ENCODE results near the gene PODXL2. TPM values are rescaled to one million over a fixed set of nuclear protein-coding genes. Genes with fewer than 3 reads are reported as not detected.

PODXL2 gene
- total RNA-seq, 1 donor from 2014 or later, result 10.7 TPM

DNA sequence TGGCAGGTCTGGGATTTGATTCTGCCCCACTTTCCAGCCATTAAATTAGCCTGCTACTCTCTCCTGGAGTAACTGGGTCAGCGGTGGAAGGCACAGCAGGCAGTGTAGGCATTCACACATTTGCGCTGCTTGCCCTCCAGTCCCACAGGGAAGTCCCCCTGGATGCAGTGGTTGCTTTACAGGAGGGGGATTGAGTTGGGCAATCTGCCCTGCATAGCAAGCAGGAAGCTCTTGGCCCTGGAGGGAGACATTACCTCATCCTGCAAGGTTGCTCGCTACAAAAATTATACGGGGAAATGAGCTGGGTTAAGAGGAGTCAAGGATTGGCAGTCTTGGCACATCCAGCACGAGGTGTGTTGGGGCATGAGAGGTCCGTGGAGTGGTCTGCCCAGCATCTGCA is 16.0 kb upstream of the PODXL2 start:
- TF ChIP-seq, protein P1, sequence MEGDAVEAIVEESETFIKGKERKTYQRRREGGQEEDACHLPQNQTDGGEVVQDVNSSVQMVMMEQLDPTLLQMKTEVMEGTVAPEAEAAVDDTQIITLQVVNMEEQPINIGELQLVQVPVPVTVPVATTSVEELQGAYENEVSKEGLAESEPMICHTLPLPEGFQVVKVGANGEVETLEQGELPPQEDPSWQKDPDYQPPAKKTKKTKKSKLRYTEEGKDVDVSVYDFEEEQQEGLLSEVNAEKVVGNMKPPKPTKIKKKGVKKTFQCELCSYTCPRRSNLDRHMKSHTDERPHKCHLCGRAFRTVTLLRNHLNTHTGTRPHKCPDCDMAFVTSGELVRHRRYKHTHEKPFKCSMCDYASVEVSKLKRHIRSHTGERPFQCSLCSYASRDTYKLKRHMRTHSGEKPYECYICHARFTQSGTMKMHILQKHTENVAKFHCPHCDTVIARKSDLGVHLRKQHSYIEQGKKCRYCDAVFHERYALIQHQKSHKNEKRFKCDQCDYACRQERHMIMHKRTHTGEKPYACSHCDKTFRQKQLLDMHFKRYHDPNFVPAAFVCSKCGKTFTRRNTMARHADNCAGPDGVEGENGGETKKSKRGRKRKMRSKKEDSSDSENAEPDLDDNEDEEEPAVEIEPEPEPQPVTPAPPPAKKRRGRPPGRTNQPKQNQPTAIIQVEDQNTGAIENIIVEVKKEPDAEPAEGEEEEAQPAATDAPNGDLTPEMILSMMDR (IDR thresholded peaks at IDR 0.05), result no peak
- DNase-seq (ENCODE audit: low spot score), result peak; percentile 21
- H3K27me3 Mint-ChIP-seq (ENCODE audit: low read depth), result no peaks in the 10 kb centered on the region
- peaks cover 26% of the 10 kb centered on the region for H3K36me3 Mint-ChIP-seq (ENCODE audit: low read depth)
- H3K9me3 Mint-ChIP-seq (ENCODE audit: low read depth), result no peaks in the 10 kb centered on the region
- H3K27ac Mint-ChIP-seq (ENCODE audit: unreplicated experiment), result peak overlapping the region; percentile 76
- peaks cover 27% of the 10 kb centered on the region for H3K4me1 Mint-ChIP-seq (ENCODE audit: low read depth)
- H3K4me3 Mint-ChIP-seq (ENCODE audit: unreplicated experiment), result no peak overlapping the region

DNA sequence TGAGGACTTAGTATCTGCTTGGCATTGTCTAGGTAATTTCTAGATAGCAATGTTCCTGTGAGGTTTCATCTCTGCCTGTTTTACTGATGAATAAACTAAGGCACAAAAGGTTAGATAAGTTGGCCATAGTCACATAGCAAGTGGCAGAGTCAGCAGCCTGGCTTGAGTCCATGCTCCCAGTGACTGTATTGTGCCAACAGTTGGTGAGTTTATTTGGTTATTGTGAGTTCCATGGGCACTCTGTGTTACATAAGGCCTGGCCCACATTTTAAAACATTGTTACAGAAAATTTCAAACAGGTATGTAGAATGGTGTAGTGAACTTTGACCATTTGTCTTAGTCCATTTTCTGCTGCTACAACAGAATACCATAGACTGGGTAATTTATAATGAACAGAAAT is 15.6 kb upstream of the PODXL2 start:
- Mint-ChIP-seq H3K36me3 (ENCODE audit: low read depth) (peaks cover 25% of the 10 kb centered on the region), H3K27me3 (ENCODE audit: low read depth) (no peaks in the 10 kb centered on the region), H3K9me3 (ENCODE audit: low read depth) (no peaks in the 10 kb centered on the region), H3K4me1 (ENCODE audit: low read depth) (peaks cover 27% of the 10 kb centered on the region), H3K4me3 (ENCODE audit: unreplicated experiment) (no peak overlapping the region), H3K27ac (ENCODE audit: unreplicated experiment) (peak overlapping the region; percentile 76)
- TF ChIP-seq, protein P1 (IDR thresholded peaks at IDR 0.05), result no peak
- no peak for DNase-seq (ENCODE audit: low spot score)

DNA sequence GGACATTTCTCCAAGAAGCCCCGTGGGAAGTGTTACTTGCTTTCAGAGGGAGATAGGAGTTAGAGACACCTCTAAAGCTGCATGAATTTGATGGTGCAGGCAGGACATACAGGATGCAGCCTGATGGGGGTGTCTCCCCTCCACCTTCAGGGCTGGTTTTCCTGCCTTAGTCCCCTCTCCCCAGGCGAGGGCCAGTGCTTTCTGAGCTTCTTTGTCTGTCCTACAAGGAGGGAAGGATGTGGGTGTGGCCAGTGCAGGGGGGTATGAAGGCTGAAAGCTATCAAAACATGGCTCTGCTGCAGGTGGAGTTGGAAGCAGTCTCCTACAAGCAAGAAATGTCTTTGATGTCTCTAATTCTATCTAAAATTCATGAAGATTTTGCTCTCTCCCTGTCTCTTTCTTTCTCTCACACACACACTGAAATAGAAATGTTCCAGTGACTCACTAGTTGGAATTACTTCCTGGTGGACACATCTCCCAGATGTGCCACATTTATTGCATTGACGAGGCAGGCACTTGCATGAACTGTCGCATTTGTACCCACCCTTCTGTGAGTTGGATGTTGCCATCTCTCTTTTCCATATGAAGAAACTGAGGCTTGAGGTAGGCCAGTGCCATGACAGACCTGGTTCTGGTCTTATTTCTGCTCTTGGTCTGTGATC is 13.9 kb upstream of the PODXL2 start:
- Mint-ChIP-seq H3K36me3 (ENCODE audit: low read depth) (peaks cover 25% of the 10 kb centered on the region), H3K27ac (ENCODE audit: unreplicated experiment) (no peak overlapping the region), H3K9me3 (ENCODE audit: low read depth) (no peaks in the 10 kb centered on the region)

DNA sequence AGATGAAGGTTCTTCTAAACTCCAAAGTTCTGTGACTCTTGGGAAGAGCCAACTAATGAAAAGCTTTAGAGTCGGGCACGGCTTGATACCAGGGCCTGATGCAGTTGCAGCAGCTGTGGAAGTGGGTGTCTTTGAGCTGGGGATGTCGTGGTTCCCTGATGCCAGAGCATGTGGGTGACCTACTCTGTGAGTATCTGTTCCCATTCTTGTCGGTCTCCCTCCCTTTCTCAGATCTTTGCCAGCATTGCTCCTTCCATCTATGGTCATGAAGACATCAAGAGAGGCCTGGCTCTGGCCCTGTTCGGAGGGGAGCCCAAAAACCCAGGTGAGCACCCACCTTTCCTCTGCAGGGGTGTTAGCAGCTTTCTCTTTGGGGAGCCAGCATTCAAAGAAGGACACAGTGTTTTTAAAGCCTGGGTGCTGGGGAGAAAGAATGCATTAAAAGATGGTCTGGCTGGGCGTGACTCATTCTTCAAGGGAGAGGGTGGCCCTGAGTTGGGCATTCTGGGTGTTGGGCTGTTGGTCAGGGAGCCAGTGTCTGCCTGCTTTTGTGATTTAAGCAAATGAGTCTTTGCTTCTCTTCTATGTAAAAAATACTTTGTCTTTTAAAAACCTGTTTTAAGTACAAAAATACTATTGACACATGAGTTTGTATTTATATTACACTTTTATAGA is 13.2 kb upstream of the PODXL2 start:
- TF ChIP-seq, protein P1 (IDR thresholded peaks at IDR 0.05), result no peak
- Mint-ChIP-seq H3K27me3 (ENCODE audit: low read depth) (no peaks in the 10 kb centered on the region), H3K27ac (ENCODE audit: unreplicated experiment) (no peak overlapping the region), H3K4me1 (ENCODE audit: low read depth) (peaks cover 27% of the 10 kb centered on the region), H3K9me3 (ENCODE audit: low read depth) (no peaks in the 10 kb centered on the region), H3K4me3 (ENCODE audit: unreplicated experiment) (no peak overlapping the region), H3K36me3 (ENCODE audit: low read depth) (peaks cover 27% of the 10 kb centered on the region)
- no peak for DNase-seq (ENCODE audit: low spot score)

More for the DNA sequence above, 13.9 kb upstream of the PODXL2 start:
- TF ChIP-seq, protein P1 (IDR thresholded peaks at IDR 0.05), result no peak
- H3K4me1 Mint-ChIP-seq (ENCODE audit: low read depth), result peaks cover 27% of the 10 kb centered on the region
- no peak overlapping the region for H3K4me3 Mint-ChIP-seq (ENCODE audit: unreplicated experiment)
- DNase-seq (ENCODE audit: low spot score), result no peak
- no peaks in the 10 kb centered on the region for H3K27me3 Mint-ChIP-seq (ENCODE audit: low read depth)

DNA sequence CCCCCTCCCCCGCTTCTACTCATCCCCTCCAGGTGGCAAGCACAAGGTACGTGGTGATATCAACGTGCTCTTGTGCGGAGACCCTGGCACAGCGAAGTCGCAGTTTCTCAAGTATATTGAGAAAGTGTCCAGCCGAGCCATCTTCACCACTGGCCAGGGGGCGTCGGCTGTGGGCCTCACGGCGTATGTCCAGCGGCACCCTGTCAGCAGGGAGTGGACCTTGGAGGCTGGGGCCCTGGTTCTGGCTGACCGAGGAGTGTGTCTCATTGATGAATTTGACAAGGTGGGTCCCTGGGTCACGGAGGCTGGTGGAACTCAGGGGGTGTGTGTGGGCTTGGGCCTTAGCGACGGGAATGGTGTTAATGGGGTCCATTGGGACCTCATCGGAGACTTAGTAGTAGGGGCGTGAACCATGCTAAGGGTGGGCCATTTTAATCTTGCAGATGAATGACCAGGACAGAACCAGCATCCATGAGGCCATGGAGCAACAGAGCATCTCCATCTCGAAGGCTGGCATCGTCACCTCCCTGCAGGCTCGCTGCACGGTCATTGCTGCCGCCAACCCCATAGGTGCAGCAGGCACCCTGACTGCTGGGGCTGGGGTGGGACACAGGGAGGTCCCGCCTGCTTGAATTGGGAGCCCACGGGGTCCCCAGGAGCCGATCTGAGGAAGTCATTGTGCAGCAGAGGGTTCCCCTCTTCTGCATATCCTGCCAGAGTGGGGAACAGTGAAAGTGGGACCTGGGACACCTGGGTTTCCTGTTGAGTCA is 12.0 kb upstream of the PODXL2 start:
- H3K4me3 Mint-ChIP-seq (ENCODE audit: unreplicated experiment), result no peak overlapping the region
- no peaks in the 10 kb centered on the region for H3K27me3 Mint-ChIP-seq (ENCODE audit: low read depth)
- peaks cover 26% of the 10 kb centered on the region for H3K4me1 Mint-ChIP-seq (ENCODE audit: low read depth)
- no peaks in the 10 kb centered on the region for H3K9me3 Mint-ChIP-seq (ENCODE audit: low read depth)
- no peak for DNase-seq (ENCODE audit: low spot score)
- H3K36me3 Mint-ChIP-seq (ENCODE audit: low read depth), result peaks cover 34% of the 10 kb centered on the region
- TF ChIP-seq, protein P1 (IDR thresholded peaks at IDR 0.05), result no peak
- H3K27ac Mint-ChIP-seq (ENCODE audit: unreplicated experiment), result no peak overlapping the region

Measured in chondrocyte (in vitro differentiated cells).